HEK293 (cell line): ENCODE measurements around the gene CTIF.

Experiments used
- AEBP2 ChIP-seq: fragments of 450-650 bp; formaldehyde crosslinking; IDR thresholded peaks from 2 replicates; pipeline ENCODE4 v1.5.1; 2016; ENCODE audit warnings: missing biosample characterization, missing genetic modification characterization, borderline replicate concordance
- FEZF1 ChIP-seq: fragments of 450-650 bp; formaldehyde crosslinking; IDR thresholded peaks from 2 replicates; pipeline ENCODE4 v1.5.1; 2016; ENCODE audit warnings: missing biosample characterization, missing genetic modification characterization
- KLF8 ChIP-seq: fragments of 450-650 bp; formaldehyde crosslinking; IDR thresholded peaks from 2 replicates; pipeline ENCODE4 v1.5.1; 2016; ENCODE audit warnings: missing biosample characterization, missing genetic modification characterization
- MZF1 ChIP-seq: fragments of 450-650 bp; formaldehyde crosslinking; IDR thresholded peaks from 2 replicates; pipeline ENCODE4 v1.5.1; 2017; ENCODE audit warnings: missing biosample characterization, missing genetic modification characterization, borderline replicate concordance
- PRDM10 ChIP-seq: fragments of 450-650 bp; formaldehyde crosslinking; IDR thresholded peaks from 2 replicates; pipeline ENCODE4 v1.5.1; 2016; ENCODE audit warnings: missing biosample characterization, missing genetic modification characterization
- TRIM28 ChIP-seq: IDR thresholded peaks from 2 replicates; pipeline ENCODE4 v1.6.1; 2011; ENCODE audit warnings: low read length, control low read depth, borderline replicate concordance
- ZBTB7A ChIP-seq: fragments of 450-650 bp; formaldehyde crosslinking; IDR thresholded peaks from 2 replicates; pipeline ENCODE4 v1.5.1; 2016; ENCODE audit warnings: low read depth, missing biosample characterization, missing genetic modification characterization
- ZBTB8A ChIP-seq: fragments of 450-650 bp; formaldehyde crosslinking; IDR thresholded peaks from 2 replicates; pipeline ENCODE4 v1.5.1; 2016; ENCODE audit warnings: missing biosample characterization, missing genetic modification characterization
- ZEB2 ChIP-seq: fragments of 450-650 bp; formaldehyde crosslinking; IDR thresholded peaks from 2 replicates; pipeline ENCODE4 v1.5.1; 2016; ENCODE audit warnings: missing biosample characterization, missing genetic modification characterization
- ZFHX2 ChIP-seq: fragments of 450-650 bp; formaldehyde crosslinking; conservative IDR thresholded peaks from 2 replicates; pipeline ENCODE4 v1.5.1; 2016; ENCODE audit warnings: missing biosample characterization, missing genetic modification characterization
- ZNF140 ChIP-seq: fragments of 450-650 bp; formaldehyde crosslinking; IDR thresholded peaks from 2 replicates; pipeline ENCODE4 v1.5.1; 2016; ENCODE audit warnings: missing biosample characterization, missing genetic modification characterization
- ZNF26 ChIP-seq: fragments of 450-650 bp; formaldehyde crosslinking; IDR thresholded peaks from 2 replicates; pipeline ENCODE4 v1.5.1; 2016; ENCODE audit warnings: missing biosample characterization, missing genetic modification characterization
- ZNF37A ChIP-seq: fragments of 450-650 bp; IDR thresholded peaks from 2 replicates; pipeline ENCODE4 v1.5.1; 2018; ENCODE audit warnings: missing biosample characterization, missing genetic modification characterization
- ZNF404 ChIP-seq: fragments of 450-650 bp; formaldehyde crosslinking; IDR thresholded peaks from 2 replicates; pipeline ENCODE4 v1.5.1; 2017; ENCODE audit warnings: missing biosample characterization, missing genetic modification characterization
- ZNF501 ChIP-seq: fragments of 450-650 bp; formaldehyde crosslinking; IDR thresholded peaks from 2 replicates; pipeline ENCODE4 v1.5.1; 2016; ENCODE audit warnings: missing biosample characterization, missing genetic modification characterization
- ZNF560 ChIP-seq: fragments of 450-650 bp; formaldehyde crosslinking; IDR thresholded peaks from 2 replicates; pipeline ENCODE4 v1.5.1; 2017; ENCODE audit warnings: missing biosample characterization, missing genetic modification characterization, borderline replicate concordance
- ZNF600 ChIP-seq: fragments of 450-650 bp; formaldehyde crosslinking; IDR thresholded peaks from 2 replicates; pipeline ENCODE4 v1.5.1; 2016; ENCODE audit warnings: missing biosample characterization, missing genetic modification characterization
- ZNF629 ChIP-seq: fragments of 450-650 bp; formaldehyde crosslinking; IDR thresholded peaks from 2 replicates; pipeline ENCODE4 v1.5.1; 2017; ENCODE audit warnings: missing biosample characterization, missing genetic modification characterization
- ZNF664 ChIP-seq: fragments of 450-650 bp; formaldehyde crosslinking; IDR thresholded peaks from 2 replicates; pipeline ENCODE4 v1.5.1; 2016; ENCODE audit warnings: missing biosample characterization, missing genetic modification characterization
- ZNF76 ChIP-seq: fragments of 450-650 bp; formaldehyde crosslinking; IDR thresholded peaks from 2 replicates; pipeline ENCODE4; 2016; ENCODE audit warnings: low read depth, missing biosample characterization, missing genetic modification characterization, borderline replicate concordance
- ZNF768 ChIP-seq: fragments of 450-650 bp; formaldehyde crosslinking; IDR thresholded peaks from 2 replicates; pipeline ENCODE4 v1.5.1; 2018; ENCODE audit warnings: missing biosample characterization, mild to moderate bottlenecking, missing genetic modification characterization
- ZSCAN30 ChIP-seq: fragments of 450-650 bp; IDR thresholded peaks from 2 replicates; pipeline ENCODE4 v1.5.1; 2018; ENCODE audit warnings: missing biosample characterization, mild to moderate bottlenecking, missing genetic modification characterization, moderate library complexity
- TF ChIP-seq, protein P1 (sequence below): fragments of 450-650 bp; formaldehyde crosslinking; IDR thresholded peaks from 2 replicates; pipeline ENCODE4 v1.5.1; 2017; ENCODE audit warnings: missing biosample characterization, missing genetic modification characterization
- TF ChIP-seq, protein P2 (sequence below): fragments of 450-650 bp; formaldehyde crosslinking; optimal IDR thresholded peaks from 2 replicates; pipeline ENCODE3; 2016; ENCODE audit warnings: missing biosample characterization, mild to moderate bottlenecking, missing genetic modification characterization
- TF ChIP-seq, protein P3 (sequence below): fragments of 450-650 bp; formaldehyde crosslinking; IDR thresholded peaks from 2 replicates; pipeline ENCODE4 v1.5.1; 2016; ENCODE audit warnings: missing biosample characterization, missing genetic modification characterization
- TF ChIP-seq, protein P4 (sequence below): sonication (generic); formaldehyde crosslinking; IDR thresholded peaks from 2 replicates; pipeline ENCODE4 v1.8.1; 2022; ENCODE audit warnings: mild to moderate bottlenecking, moderate library complexity, missing genetic modification reagents

Gene CTIF

GRCh38 chr18:48540251-48541025 lies 1.6 kb downstream of the CTIF start (continued):
- no peak for TF ChIP-seq AEBP2 (tag by site-specific recombination)
- no peak for TF ChIP-seq ZBTB8A (tag by site-specific recombination)
- TF ChIP-seq, protein P1, sequence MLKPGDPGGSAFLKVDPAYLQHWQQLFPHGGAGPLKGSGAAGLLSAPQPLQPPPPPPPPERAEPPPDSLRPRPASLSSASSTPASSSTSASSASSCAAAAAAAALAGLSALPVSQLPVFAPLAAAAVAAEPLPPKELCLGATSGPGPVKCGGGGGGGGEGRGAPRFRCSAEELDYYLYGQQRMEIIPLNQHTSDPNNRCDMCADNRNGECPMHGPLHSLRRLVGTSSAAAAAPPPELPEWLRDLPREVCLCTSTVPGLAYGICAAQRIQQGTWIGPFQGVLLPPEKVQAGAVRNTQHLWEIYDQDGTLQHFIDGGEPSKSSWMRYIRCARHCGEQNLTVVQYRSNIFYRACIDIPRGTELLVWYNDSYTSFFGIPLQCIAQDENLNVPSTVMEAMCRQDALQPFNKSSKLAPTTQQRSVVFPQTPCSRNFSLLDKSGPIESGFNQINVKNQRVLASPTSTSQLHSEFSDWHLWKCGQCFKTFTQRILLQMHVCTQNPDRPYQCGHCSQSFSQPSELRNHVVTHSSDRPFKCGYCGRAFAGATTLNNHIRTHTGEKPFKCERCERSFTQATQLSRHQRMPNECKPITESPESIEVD (tag by site-specific recombination), result no peak
- TF ChIP-seq TRIM28, result no peak
- TF ChIP-seq, protein P2, sequence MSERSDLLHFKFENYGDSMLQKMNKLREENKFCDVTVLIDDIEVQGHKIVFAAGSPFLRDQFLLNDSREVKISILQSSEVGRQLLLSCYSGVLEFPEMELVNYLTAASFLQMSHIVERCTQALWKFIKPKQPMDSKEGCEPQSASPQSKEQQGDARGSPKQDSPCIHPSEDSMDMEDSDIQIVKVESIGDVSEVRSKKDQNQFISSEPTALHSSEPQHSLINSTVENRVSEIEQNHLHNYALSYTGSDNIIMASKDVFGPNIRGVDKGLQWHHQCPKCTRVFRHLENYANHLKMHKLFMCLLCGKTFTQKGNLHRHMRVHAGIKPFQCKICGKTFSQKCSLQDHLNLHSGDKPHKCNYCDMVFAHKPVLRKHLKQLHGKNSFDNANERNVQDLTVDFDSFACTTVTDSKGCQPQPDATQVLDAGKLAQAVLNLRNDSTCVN (tag by site-specific recombination), result peak; percentile 97
- TF ChIP-seq KLF8 (tag by site-specific recombination), result peak; percentile 55
- TF ChIP-seq ZNF501 (tag by site-specific recombination), result 0 out of 2 replicates have a peak, but pooled peaks have one; percentile 60
- no peak for TF ChIP-seq FEZF1 (tag by site-specific recombination)
- no peak for TF ChIP-seq ZNF26
- TF ChIP-seq, protein P3, sequence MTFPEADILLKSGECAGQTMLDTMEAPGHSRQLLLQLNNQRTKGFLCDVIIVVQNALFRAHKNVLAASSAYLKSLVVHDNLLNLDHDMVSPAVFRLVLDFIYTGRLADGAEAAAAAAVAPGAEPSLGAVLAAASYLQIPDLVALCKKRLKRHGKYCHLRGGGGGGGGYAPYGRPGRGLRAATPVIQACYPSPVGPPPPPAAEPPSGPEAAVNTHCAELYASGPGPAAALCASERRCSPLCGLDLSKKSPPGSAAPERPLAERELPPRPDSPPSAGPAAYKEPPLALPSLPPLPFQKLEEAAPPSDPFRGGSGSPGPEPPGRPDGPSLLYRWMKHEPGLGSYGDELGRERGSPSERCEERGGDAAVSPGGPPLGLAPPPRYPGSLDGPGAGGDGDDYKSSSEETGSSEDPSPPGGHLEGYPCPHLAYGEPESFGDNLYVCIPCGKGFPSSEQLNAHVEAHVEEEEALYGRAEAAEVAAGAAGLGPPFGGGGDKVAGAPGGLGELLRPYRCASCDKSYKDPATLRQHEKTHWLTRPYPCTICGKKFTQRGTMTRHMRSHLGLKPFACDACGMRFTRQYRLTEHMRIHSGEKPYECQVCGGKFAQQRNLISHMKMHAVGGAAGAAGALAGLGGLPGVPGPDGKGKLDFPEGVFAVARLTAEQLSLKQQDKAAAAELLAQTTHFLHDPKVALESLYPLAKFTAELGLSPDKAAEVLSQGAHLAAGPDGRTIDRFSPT (tag by site-specific recombination), result no peak
- no peak for TF ChIP-seq ZNF404 (tag by site-specific recombination)
- TF ChIP-seq ZNF768 (tag by site-specific recombination), result no peak
- TF ChIP-seq ZNF664 (tag by site-specific recombination), result no peak
- TF ChIP-seq ZNF560 (tag by site-specific recombination), result no peak
- no peak for TF ChIP-seq ZNF37A (tag by site-specific recombination)
- peak; percentile 94 for TF ChIP-seq ZFHX2 (tag by site-specific recombination)
- TF ChIP-seq, protein P4, sequence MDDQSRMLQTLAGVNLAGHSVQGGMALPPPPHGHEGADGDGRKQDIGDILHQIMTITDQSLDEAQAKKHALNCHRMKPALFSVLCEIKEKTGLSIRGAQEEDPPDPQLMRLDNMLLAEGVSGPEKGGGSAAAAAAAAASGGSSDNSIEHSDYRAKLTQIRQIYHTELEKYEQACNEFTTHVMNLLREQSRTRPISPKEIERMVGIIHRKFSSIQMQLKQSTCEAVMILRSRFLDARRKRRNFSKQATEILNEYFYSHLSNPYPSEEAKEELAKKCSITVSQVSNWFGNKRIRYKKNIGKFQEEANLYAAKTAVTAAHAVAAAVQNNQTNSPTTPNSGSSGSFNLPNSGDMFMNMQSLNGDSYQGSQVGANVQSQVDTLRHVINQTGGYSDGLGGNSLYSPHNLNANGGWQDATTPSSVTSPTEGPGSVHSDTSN (CRISPR knock-in tag), result 0 out of 2 replicates have a peak, but pooled peaks have one; percentile 31
- TF ChIP-seq ZNF600 (tag by site-specific recombination), result peak; percentile 43; the same call in 1 of the 2 replicates
- TF ChIP-seq ZNF140 (tag by site-specific recombination), result no peak
- TF ChIP-seq ZBTB7A (tag by site-specific recombination), result peak; percentile 92; the same call in 1 of the 2 replicates
- TF ChIP-seq ZNF629 (tag by site-specific recombination), result 0 out of 2 replicates have a peak, but pooled peaks have one; percentile 16
- TF ChIP-seq PRDM10 (tag by site-specific recombination), result peak; percentile 89
- peak; percentile 51; the same call in 1 of the 2 replicates for TF ChIP-seq ZSCAN30
- TF ChIP-seq ZNF76 (tag by site-specific recombination), result 0 out of 2 replicates have a peak, but pooled peaks have one; percentile 19
- TF ChIP-seq MZF1 (tag by site-specific recombination), result no peak
- peak; percentile 71 for TF ChIP-seq ZEB2 (tag by site-specific recombination)
